VCaP (cell line): ENCODE measurements around the gene CREB3L2.

Experiments
- H3K27ac ChIP-seq: fragments of 450-650 bp; 2 replicates; pipeline ENCODE4 v1.5.1; 2017
- TF ChIP-seq, protein P1 (sequence below): fragments of 450-650 bp; conservative IDR thresholded peaks from 2 replicates; pipeline ENCODE4 v1.5.1; 2017; ENCODE audit warnings: mild to moderate bottlenecking, moderate library complexity

The CREB3L2 gene

DNA sequence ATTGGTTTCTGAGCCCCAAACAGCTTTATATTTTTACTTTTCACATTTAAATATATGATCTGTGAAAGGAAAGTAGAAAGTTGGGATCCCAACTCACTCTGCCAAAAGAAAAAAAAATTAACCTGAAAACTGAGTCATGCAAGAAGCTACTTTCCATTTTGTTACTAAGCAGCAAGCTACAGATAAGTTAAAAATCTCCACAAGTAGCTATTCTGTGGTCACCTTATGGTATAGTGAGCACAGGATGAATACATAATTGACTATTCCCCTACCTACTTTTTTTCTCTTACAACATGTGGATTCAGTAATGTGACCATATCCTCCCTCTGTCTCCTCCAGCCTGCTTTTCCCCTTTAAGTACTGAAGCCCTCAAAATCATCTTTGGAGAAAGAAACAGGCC is 30.3 kb upstream of the CREB3L2 start:
- TF ChIP-seq, protein P1, sequence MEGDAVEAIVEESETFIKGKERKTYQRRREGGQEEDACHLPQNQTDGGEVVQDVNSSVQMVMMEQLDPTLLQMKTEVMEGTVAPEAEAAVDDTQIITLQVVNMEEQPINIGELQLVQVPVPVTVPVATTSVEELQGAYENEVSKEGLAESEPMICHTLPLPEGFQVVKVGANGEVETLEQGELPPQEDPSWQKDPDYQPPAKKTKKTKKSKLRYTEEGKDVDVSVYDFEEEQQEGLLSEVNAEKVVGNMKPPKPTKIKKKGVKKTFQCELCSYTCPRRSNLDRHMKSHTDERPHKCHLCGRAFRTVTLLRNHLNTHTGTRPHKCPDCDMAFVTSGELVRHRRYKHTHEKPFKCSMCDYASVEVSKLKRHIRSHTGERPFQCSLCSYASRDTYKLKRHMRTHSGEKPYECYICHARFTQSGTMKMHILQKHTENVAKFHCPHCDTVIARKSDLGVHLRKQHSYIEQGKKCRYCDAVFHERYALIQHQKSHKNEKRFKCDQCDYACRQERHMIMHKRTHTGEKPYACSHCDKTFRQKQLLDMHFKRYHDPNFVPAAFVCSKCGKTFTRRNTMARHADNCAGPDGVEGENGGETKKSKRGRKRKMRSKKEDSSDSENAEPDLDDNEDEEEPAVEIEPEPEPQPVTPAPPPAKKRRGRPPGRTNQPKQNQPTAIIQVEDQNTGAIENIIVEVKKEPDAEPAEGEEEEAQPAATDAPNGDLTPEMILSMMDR = no peak
- H3K27ac ChIP-seq = no peak overlapping the region

DNA sequence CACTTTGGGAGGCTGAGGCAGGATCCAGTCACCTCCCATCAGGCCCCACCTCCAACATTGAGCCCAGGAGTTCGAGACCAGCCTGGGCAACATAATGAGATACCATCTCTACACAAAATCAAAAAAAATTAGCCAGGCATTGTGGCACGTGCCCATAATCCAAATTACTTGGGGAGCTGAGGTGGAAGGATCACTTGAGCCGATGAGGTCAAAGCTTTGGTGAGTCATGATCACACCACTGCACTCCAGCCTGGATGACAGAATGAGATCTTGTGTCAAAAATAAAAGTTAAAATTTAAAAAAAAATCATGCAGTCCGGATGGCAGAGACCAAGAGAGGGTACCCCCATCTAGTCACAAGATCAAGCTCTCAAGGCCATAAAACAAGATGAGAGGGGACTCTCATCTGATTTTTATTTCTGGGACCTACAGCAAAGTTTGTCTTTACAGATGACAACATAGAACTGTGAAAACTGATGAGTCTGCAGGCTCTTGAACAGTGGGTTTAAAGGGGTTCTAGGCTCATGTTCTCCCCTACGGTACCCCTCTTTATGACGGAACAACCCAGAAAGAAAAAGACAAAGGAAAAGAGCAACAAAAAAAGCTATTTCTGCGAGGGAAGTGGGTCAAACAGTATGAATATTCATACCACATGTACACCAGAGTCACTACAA is 28.9 kb upstream of the CREB3L2 start:
- H3K27ac ChIP-seq = peak overlapping the region; percentile 24
- TF ChIP-seq, protein P1 = no peak

DNA sequence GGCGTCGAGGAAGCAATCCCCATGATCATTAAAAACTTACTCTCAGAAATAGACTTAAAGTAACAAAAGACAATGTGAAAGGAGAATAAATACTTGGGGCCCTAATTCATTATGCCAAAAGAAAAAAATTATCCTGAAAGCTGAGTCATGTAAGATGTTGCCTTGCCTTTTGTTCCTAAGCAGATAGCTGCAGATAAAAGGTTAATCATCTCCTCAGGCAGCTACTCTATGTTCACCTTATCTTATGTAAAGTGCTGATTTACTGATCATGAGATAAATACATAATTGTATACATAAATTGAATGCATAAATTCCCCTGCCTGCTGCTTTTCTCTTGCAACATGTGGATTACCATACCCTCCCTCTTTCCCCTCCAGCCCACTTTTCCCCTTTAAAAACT is 28.1 kb upstream of the CREB3L2 start:
- TF ChIP-seq, protein P1 = no peak
- peak overlapping the region; percentile 24 for H3K27ac ChIP-seq

DNA sequence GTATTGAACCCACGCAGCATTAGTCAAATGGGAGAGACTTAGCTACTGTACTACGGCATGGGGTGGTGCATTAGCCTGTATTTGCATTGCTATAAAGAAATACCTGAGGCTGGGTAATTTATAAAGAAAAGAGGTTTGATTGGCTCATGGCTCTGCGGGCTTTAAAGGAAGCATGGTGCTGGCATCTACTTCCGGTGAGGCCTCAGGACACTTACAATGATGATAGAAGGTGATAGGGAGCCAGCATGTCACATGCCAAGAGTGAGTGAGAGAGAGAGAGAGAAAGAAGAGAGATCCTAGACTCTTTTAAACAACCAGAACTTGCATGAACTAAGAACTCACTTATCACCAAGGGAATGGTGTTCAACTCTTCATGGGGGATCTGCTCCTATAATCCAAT is 27.2 kb upstream of the CREB3L2 start:
- TF ChIP-seq, protein P1 = no peak
- H3K27ac ChIP-seq = peak overlapping the region; percentile 24; the same call in 1 of the 2 replicates

DNA sequence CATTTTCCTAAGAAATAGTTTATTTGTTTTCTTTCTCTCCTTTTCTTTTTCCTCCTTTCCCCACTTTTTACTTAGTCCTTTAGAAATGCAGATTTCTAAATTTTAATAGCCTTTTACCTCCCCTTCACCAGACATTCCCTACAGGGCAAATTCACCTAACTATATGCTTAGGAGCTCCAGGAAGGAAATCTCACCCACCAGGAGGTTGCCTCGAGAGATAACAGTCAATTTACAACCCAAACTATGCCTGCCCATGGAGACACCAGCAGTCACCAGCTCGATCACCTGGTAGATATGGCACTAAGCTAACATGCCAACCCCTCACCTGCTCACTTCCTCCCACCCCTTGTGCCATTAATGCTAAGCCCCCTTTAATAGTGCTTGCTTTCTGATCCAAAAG is 25.2 kb upstream of the CREB3L2 start:
- H3K27ac ChIP-seq = no peak overlapping the region
- TF ChIP-seq, protein P1 = no peak

DNA sequence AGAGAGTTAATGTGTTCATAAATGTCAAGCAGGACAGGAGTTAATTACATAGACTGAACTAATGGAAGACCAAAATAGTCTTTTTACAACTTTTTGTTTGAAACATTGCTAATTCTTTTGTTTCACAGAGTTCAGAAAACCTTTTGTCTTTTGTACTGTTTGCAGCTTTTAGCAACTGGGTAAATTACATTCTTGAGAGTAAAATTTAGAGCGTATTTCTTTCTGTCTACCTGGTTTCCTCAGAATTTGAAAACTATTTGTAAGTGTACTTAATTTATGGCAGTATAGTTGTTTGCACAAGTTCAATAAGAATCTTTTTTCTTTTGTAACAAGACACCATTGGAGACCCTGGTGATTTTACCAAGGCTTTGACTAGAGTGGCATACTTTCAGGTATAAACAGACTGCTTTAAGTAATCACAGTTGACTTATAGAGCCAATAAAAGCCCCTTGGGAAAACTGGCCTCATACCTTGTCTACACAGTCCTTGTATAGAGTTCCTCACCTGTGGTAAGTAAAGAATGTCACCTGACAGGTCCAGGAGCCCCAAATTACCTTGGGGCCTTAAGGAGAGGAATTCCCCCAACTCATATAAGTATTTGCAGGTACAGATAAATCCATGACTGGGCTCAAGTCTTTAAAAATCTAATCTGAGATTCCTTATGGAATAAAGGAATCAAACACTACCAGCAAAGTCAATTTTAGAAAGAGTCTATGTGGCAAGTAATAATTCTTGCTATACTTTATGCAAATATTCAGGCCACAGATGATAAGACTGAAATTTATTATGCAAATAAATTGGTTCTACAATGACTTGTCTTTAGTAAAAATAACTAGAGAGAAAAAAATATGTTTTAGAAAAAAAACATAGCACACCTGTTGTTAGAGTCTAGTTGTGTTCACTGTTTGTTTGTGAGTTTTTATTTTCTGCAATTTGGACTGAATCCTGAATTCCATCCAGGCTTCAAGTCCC is 23.6 kb upstream of the CREB3L2 start:
- TF ChIP-seq, protein P1 = no peak
- no peak overlapping the region for H3K27ac ChIP-seq

DNA sequence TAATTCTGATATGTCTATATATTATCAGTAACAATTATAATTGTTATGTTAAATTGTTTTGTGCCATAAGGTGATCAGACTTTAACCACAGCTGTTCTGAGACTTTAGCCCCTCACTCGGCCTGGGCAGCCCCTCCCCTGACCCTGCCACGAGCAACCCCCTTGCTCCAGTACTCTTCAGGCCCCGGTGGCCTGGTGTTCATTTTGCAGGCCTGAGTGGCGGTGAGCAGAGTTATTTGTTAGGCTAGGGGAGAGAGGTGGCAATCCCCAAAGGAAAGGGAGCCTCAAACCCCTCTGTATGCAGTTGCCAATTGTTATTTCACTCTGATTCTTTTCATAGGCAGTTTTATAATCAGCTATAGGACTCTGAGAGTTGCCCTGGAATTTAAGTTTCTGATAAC is 22.9 kb upstream of the CREB3L2 start:
- TF ChIP-seq, protein P1 = no peak
- no peak overlapping the region for H3K27ac ChIP-seq
